Thyroid gland (tissue), 4 donors: ENCODE results near the gene ISCA1. TPM values are rescaled to one million over a fixed set of nuclear protein-coding genes. Genes with fewer than 3 reads are reported as not detected.

Experiments
- DNase-seq, 2 donors: peaks; one replicate each; pipeline ENCODE4 v3.0.0-alpha.2; 2019
- H3K27ac ChIP-seq, 3 donors: fragments of 200-600 bp; sonication (generic); 1 replicate in 2 of 3; 2 replicates in 1 of 3; pipeline ENCODE4 v1.5.1; 2016 to 2019; ENCODE audit warnings: mild to moderate bottlenecking in 1 of 3, moderate library complexity in 1 of 3
- H3K27me3 ChIP-seq: fragments of 200-600 bp; sonication (generic); one replicate; pipeline ENCODE4 v1.5.1; 2019
- H3K36me3 ChIP-seq, 2 donors: fragments of 200-600 bp; sonication (generic); one replicate each; pipeline ENCODE4 v1.5.1; 2016 to 2019
- H3K4me1 ChIP-seq, 2 donors: fragments of 200-600 bp; sonication (generic); one replicate each; pipeline ENCODE4 v1.5.1; 2017 to 2019
- H3K4me3 ChIP-seq, 3 donors: fragments of 200-600 bp; sonication (generic); replicated peaks in 1 of 3; 1 replicate in 2 of 3; 2 replicates in 1 of 3; pipeline ENCODE4 v1.5.1; 2016; ENCODE audit warnings: mild to moderate bottlenecking in 1 of 3
- H3K9me3 ChIP-seq: fragments of 200-600 bp; sonication (generic); one replicate; pipeline ENCODE4 v1.5.1; 2017
- POLR2A ChIP-seq, 2 donors: fragments of 450-650 bp; IDR thresholded peaks; one replicate each; pipeline ENCODE4 v1.6.1; 2017; ENCODE audit warnings: antibody characterized with exemption in 2 of 2, mild to moderate bottlenecking in 2 of 2, moderate library complexity in 1 of 2
- WGBS, 2 donors: methylation state at CpG; one replicate each; pipeline ENCODE4 v1.1.5; 2017; 5-methylcytosine and 5-hydroxymethylcytosine counted together
- intact Hi-C: fragments of 100-400 bp; cut with DNase I; formaldehyde crosslinking; loops from one replicate; pipeline ENCODE4 v1.15.1; 2023
- total RNA-seq, 4 donors: library from RNA; depleted of rRNA; stranded (reverse); fragments of >200 nt; gene quantifications; one replicate each; pipeline ENCODE4 v1.2.3, GENCODE V29; 2016
- TF ChIP-seq, protein P1 (sequence below), 6 experiments: fragments of 200-600 bp in 3 of 6; fragments of 450-650 bp in 3 of 6; sonication (generic) in 3 of 6; IDR thresholded peaks; one replicate each; pipeline ENCODE4 v1.5.1; 2016 to 2019; ENCODE audit warnings: antibody characterized with exemption in 6 of 6, mild to moderate bottlenecking in 2 of 6, inconsistent platforms in 1 of 6, moderate library complexity in 1 of 6

The ISCA1 gene
- total RNA-seq, 4 donors from 2014 or later = 47.9 to 79.1 (median 63.8) TPM

DNA sequence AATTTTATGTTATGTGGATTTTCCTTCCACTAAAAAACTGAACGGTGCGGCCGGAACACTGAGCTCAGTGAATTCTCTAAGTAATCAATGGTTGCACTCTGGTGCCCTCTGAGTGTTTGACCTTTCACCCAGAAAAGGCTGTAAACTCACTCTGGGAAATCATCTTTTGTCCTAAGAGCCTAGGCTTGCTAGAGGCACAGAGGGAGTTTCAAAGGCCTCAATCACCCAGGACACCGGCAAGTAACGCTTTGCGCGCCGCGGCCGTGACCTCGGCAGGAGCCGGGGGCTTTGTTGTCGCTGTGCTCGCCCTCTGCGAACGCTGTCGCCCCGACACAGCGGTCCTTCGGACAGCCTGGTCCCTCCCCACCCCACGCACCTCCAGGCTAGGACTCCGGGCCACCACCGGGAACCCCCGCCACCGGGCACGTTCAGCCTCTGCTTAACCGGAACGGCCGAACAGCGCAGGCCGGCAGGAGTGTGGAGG lies 703 bp downstream of the ISCA1 start:
- intact Hi-C loops = loop anchor here (10.0 kb wide), 3 partner anchors 73 to 337 kb away; partner anchors contain the start of genes NAA35 and TUT7
- H3K9me3 ChIP-seq = no peaks in the 10 kb centered on the region
- peak overlapping the region; percentile 94 to 98 (median 98) for H3K27ac ChIP-seq
- no peaks in the 10 kb centered on the region for H3K27me3 ChIP-seq
- WGBS, 2 donors = 0 to 1% methylated on average over 3 to 6 of the region's 31 CpGs
- H3K4me1 ChIP-seq = peaks cover 22 to 28% of the 10 kb centered on the region in 2 donors
- H3K4me3 ChIP-seq = peak overlapping the region; percentile 21 to 86 (median 37)
- peak in 1 of 2 donors; percentile 27 for DNase-seq
- no peaks in the 10 kb centered on the region for H3K36me3 ChIP-seq
- no peak for TF ChIP-seq POLR2A (IDR thresholded peaks at IDR 0.05)
- TF ChIP-seq, protein P1, sequence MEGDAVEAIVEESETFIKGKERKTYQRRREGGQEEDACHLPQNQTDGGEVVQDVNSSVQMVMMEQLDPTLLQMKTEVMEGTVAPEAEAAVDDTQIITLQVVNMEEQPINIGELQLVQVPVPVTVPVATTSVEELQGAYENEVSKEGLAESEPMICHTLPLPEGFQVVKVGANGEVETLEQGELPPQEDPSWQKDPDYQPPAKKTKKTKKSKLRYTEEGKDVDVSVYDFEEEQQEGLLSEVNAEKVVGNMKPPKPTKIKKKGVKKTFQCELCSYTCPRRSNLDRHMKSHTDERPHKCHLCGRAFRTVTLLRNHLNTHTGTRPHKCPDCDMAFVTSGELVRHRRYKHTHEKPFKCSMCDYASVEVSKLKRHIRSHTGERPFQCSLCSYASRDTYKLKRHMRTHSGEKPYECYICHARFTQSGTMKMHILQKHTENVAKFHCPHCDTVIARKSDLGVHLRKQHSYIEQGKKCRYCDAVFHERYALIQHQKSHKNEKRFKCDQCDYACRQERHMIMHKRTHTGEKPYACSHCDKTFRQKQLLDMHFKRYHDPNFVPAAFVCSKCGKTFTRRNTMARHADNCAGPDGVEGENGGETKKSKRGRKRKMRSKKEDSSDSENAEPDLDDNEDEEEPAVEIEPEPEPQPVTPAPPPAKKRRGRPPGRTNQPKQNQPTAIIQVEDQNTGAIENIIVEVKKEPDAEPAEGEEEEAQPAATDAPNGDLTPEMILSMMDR (IDR thresholded peaks at IDR 0.05) = no peak

DNA sequence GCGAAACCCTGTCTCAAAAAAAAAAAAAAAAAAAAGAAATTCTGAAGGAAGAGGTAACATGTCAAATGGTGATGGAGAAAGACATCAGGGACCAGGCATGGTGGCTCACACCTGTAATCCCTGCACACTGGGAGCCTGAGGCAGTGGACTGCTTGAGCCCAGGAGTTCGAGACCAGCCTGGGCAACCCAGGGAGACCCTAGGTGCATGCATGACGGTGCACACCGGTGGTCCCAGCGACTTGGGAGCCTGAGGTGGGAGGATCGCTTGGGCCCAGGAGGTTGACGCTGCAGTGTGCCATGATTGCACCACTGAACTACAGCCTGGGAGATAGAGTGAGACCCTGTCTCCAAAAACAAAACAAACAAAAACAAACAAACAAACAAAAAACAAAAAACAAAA lies 1.8 kb downstream of the ISCA1 start:
- no peak for DNase-seq
- Histone ChIP-seq H3K4me3 (no peak overlapping the region), H3K36me3 (no peaks in the 10 kb centered on the region), H3K27ac (no peak overlapping the region), H3K4me1 (peaks cover 22 to 36% of the 10 kb centered on the region in 2 donors), H3K9me3 (no peaks in the 10 kb centered on the region), H3K27me3 (no peaks in the 10 kb centered on the region)
- no peak for TF ChIP-seq POLR2A (IDR thresholded peaks at IDR 0.05)
- TF ChIP-seq, protein P1 (IDR thresholded peaks at IDR 0.05) = no peak
- intact Hi-C loops = loop anchor here (10.0 kb wide), 3 partner anchors 74 to 336 kb away; partner anchors contain the start of genes NAA35 and TUT7
- WGBS, 2 donors = 94 to 97% methylated on average over 7 of the region's 7 CpGs

DNA sequence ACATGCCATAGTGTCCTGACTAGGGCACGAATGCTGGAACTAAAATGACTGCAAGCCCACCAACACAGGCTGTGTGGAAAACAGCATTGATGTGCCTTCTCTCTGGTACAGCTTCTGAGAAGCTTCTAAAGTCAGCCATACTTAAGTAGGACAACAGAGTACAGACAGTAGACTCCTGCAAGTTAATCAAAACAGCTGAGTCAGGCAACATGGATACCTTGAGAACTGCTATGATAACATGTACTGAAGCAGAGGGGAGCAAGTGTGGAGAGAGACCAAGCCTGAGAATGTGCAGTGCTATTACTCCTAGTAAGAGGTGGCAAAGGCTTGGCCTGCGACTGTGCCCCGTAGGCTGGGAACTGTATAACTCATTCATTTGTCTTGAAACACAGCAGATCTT lies 2.5 kb downstream of the ISCA1 start:
- DNase-seq = no peak
- Histone ChIP-seq H3K36me3 (no peaks in the 10 kb centered on the region), H3K27me3 (no peaks in the 10 kb centered on the region), H3K27ac (no peak overlapping the region), H3K9me3 (no peaks in the 10 kb centered on the region), H3K4me3 (no peak overlapping the region), H3K4me1 (peaks cover 22 to 38% of the 10 kb centered on the region in 2 donors)
- WGBS, 2 donors = 93 to 95% methylated on average over 3 of the region's 3 CpGs
- no peak for TF ChIP-seq POLR2A (IDR thresholded peaks at IDR 0.05)
- TF ChIP-seq, protein P1 (IDR thresholded peaks at IDR 0.05) = no peak
- intact Hi-C loops = loop anchor here (10.0 kb wide), 3 partner anchors 75 to 335 kb away; partner anchors contain the start of genes NAA35 and TUT7

DNA sequence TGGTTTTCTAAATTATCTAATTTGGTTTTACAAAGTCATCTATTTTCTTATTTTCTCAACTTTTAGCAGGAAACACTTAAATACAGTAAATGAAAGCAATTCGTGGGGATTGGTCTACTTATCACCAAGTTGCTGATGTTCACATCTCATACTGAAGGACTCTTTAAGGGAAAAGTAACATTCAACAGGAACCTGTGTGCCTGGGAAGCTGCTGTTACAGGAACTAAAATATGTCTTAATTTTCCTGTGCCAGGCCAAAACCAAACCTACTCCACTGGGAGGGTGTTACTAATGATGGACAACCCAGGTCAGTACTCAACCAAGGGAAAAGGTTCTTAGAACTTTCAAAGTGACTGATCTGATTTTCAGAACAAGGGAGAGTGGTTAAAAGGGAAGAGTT lies 5.3 kb downstream of the ISCA1 start:
- H3K27me3 ChIP-seq = no peaks in the 10 kb centered on the region
- H3K36me3 ChIP-seq = peaks cover 11 to 15% of the 10 kb centered on the region in 2 donors
- no peaks in the 10 kb centered on the region for H3K9me3 ChIP-seq
- no peak for DNase-seq
- 55 to 58% methylated on average over 1 of the region's 1 CpG for WGBS, 2 donors
- intact Hi-C loops = no loop called here
- no peak overlapping the region for H3K27ac ChIP-seq
- H3K4me1 ChIP-seq = peaks cover 22 to 34% of the 10 kb centered on the region in 2 donors
- TF ChIP-seq, protein P1 (IDR thresholded peaks at IDR 0.05) = no peak
- TF ChIP-seq POLR2A (IDR thresholded peaks at IDR 0.05) = no peak
- H3K4me3 ChIP-seq = no peak overlapping the region

DNA sequence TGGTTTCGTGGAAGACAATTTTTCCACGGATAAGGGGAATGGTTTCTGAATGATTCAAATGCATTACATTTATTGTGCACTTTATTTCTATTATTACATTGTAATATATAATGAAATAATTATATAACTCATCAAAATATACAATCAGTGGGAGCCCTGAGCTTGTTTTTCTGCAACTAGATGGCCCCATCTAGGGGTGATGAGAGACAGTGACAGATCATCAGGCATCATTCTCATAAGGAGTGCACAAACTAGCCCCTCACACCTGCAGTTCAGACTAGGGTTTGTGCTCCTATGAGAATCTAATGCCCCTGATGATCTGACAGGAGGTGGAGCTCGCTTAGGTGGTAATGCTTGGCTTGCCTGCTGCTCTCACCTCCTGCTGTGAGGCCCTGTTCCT lies 6.4 kb downstream of the ISCA1 start:
- intact Hi-C loops = no loop called here
- Histone ChIP-seq H3K27ac (no peak overlapping the region), H3K4me1 (peaks cover 16 to 30% of the 10 kb centered on the region in 2 donors), H3K27me3 (no peaks in the 10 kb centered on the region), H3K36me3 (peaks cover 16 to 25% of the 10 kb centered on the region in 2 donors), H3K4me3 (no peak overlapping the region), H3K9me3 (no peaks in the 10 kb centered on the region)
- no peak for DNase-seq
- WGBS, 2 donors = 85 to 88% methylated on average over 3 of the region's 3 CpGs
- no peak for TF ChIP-seq POLR2A (IDR thresholded peaks at IDR 0.05)
- TF ChIP-seq, protein P1 (IDR thresholded peaks at IDR 0.05) = no peak
